ENCODE results near the gene DHRSX.

DNA sequence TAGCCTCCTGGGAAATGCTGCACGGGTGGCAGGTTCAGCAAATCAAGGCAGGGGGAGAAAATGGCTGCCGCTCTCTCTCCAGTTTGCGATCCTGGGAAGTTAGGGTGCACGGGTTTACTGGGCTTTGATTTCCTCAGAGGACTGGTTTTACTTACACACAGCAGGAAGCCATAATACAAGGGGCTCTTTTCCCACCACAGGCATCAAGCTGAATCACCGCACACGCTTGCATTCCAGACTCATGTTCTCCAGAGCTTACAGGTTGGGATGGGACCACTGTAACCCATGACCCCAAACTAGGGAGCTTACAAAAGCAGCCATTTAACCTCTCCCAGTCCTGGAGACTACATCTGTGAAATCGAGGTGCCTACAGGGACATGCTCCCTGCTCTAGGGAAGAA lies 159.8 kb downstream of the DHRSX start:
- TF ChIP-seq CTCF (IDR thresholded peaks at IDR 0.05) (no peak), POLR2A (IDR thresholded peaks at IDR 0.05) (no peak), POLR2AphosphoS5 (IDR thresholded peaks at IDR 0.05) (no peak)

Measured in breast epithelium (tissue), 3 donors.